GM23248 (cell line): ENCODE results near the gene DHCR24.

Source experiments
- EZH2 ChIP-seq: fragments of 200-600 bp; sonication (generic); IDR thresholded peaks from 2 replicates; pipeline ENCODE4 v1.6.1; 2018; ENCODE audit warnings: antibody characterized with exemption, mild to moderate bottlenecking; ENCODE audit not compliant: insufficient read depth, poor library complexity, severe bottlenecking
- EZH2phosphoT487 ChIP-seq: fragments of 200-600 bp; sonication (generic); IDR thresholded peaks from 2 replicates; pipeline ENCODE4 v1.6.1; 2018; ENCODE audit warnings: antibody characterized with exemption, moderate library complexity, mild to moderate bottlenecking, low read depth; ENCODE audit not compliant: insufficient read depth

DNA sequence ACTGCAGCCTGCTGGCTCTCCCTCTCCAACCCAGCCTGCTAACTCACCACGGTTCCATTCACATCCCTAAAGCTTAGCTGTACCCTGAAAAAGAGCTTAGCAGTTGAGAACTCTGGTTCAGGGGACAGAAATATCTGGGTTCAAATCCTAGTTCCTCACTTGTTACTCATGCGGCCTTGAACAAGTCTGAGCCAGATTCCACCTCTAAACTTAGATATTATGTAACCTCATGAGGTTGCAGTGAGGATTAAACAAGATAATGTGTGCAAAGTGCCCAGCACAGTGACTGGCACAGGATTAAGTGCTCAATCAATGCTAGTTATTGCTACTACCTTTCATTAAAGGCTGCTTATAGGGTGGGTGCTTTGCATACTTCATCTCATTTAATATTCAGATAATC lies 41.3 kb upstream of the DHCR24 start:
- TF ChIP-seq EZH2, result no peak
- TF ChIP-seq EZH2phosphoT487, result no peak
